Measurements from ENCODE around the gene PRDM7. TPM values are rescaled to one million over a fixed set of nuclear protein-coding genes. Genes with fewer than 3 reads are reported as not detected.
"Not testable (repeated sequence)": the region's sequence is repeated elsewhere in the genome, so short reads cannot be mapped to it uniquely, and the experiment has no call there.

The PRDM7 gene
- total and polyA plus RNA-seq, 4 donors, result 0.54 TPM; not detected in 3

DNA sequence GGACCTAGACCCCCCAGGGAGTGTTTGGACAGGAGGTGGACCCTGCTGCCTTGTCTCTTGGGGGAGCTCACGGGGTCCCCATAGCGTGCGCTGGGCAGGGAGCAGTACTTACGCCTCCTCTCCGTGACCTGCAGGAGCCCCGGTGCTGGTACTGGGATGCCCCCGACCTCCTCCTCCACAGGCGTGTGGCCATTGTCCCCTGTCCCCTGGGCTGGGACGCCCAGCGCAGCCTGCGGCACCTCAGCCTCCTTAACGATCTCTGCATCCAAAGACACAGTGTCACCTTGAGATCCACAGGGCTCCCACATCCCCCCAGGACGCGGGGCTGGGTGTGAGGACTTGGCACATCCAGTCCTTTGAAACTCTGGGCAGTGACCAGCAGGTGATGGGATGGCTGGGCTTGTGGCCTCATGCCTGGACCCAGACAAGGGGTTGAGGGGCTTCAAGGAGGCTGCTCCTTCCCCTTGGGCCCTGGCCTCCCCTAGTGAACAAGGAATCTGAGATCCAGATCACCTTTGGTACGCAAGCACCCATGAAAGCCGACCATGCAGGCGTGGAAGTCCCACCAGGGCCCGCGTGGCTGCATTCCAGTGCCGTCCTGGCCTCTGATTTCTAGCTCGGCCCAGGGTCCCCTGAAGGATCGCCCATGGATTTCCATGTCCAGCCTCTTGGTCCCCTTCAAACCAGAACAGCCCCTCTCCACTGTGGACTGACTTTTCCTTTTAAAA is 67.8 kb downstream of the PRDM7 start:
- Histone ChIP-seq H3K4me1 (ENCODE audit: control insufficient read depth, insufficient read depth, low read length) (no peaks in the 10 kb centered on the region), H3K27me3 (ENCODE audit: control insufficient read depth, insufficient read depth, low read length) (no peaks in the 10 kb centered on the region), H3K36me3 (ENCODE audit: control insufficient read depth, insufficient read depth, low read length) (peaks cover 65% of the 10 kb centered on the region), H3K4me3 (ENCODE audit: low read depth, low read length) (no peak overlapping the region), H3K27ac (ENCODE audit: low read depth, low read length) (no peak overlapping the region), H3K9me3 (ENCODE audit: control insufficient read depth, insufficient read depth, low read length) (no peaks in the 10 kb centered on the region)
- no peak for DNase-seq (ENCODE audit: low read depth in 4 of 6, low spot score in 6 of 6)
- WGBS (ENCODE audit: insufficient coverage), result 95% methylated on average over 21 of the region's 22 CpGs

DNA sequence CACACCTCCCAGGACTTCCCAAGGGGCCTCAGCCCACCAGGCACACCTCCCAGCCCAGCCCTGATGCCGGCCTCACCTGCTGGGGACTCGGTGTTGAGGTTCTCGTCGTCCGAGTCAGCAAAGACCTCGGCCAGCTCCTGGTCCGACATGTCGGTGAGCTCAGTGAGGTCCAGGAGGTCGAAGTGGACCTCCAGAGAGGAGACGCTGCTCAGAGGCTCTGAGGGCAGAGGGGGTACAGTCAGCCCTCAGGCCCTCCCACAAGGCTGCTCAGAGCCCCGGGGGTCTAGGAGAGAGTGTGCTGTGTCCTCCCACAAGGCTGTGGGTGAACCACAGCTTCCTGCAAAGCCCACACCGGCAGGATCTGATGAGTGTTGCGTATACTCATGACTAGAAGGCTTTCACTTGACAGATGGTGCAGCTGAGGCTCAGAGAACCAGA is 68.4 kb downstream of the PRDM7 start:
- WGBS (ENCODE audit: insufficient coverage), result 89% methylated on average over 13 of the region's 13 CpGs
- no peak for DNase-seq (ENCODE audit: low read depth in 4 of 6, low spot score in 6 of 6)
- Histone ChIP-seq H3K27me3 (ENCODE audit: control insufficient read depth, insufficient read depth, low read length) (no peaks in the 10 kb centered on the region), H3K9me3 (ENCODE audit: control insufficient read depth, insufficient read depth, low read length) (no peaks in the 10 kb centered on the region), H3K4me1 (ENCODE audit: control insufficient read depth, insufficient read depth, low read length) (no peaks in the 10 kb centered on the region), H3K27ac (ENCODE audit: low read depth, low read length) (no peak overlapping the region), H3K4me3 (ENCODE audit: low read depth, low read length) (no peak overlapping the region), H3K36me3 (ENCODE audit: control insufficient read depth, insufficient read depth, low read length) (peaks cover 66% of the 10 kb centered on the region)

DNA sequence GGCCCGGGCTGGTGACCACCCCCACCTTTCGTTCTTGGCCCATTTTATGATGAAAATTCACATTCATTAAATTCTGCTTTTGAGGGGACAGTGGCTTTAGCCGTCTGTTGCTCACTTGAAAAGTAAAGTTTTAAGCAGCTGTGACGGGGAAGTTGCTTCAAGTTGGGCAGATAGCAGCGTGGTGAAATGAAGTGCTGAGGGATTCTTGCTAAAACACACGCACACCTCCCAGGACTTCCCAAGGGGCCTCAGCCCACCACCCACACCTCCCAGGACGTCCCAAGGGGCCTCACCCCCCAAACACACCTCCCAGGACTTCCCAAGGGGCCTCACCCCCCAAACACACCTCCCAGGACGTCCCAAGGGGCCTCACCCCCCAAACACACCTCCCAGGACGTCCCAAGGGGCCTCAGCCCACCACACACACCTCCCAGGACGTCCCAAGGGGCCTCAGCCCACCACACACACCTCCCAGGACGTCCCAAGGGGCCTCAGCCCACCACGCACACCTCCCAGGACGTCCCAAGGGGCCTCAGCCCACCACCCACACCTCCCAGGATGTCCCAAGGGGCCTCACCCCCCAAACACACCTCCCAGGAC is 69.4 kb downstream of the PRDM7 start:
- DNase-seq (ENCODE audit: low read depth in 4 of 6, low spot score in 6 of 6); H3K9me3 ChIP-seq (ENCODE audit: control insufficient read depth, insufficient read depth, low read length); H3K4me3 ChIP-seq (ENCODE audit: low read depth, low read length); H3K27ac ChIP-seq (ENCODE audit: low read depth, low read length); H3K27me3 ChIP-seq (ENCODE audit: control insufficient read depth, insufficient read depth, low read length); H3K4me1 ChIP-seq (ENCODE audit: control insufficient read depth, insufficient read depth, low read length): not testable (repeated sequence)
- no CpG with 5 or more reads among the region's 13 CpGs for WGBS (ENCODE audit: insufficient coverage)
- peaks cover 65% of the 10 kb centered on the region for H3K36me3 ChIP-seq (ENCODE audit: control insufficient read depth, insufficient read depth, low read length)

DNA sequence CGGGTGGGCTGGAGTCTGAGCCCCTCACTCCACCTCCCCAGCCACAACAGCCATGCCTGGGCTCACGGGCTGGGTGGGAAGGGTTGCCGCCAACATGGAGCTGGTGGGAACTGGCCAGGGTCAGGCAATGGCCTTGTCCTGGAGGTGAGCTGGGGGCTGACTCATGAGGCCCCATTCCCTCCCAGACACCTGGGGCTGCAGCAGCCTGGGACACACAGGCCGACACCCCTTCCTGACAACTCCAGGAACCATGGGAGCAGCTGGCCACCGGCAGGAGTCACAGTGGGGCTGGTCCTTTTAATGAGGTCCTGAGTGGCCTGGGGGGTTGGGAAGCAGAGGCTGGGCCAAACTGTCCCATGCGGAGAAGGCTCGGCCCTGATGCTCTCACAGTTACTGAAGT is 70.1 kb downstream of the PRDM7 start:
- no peak overlapping the region for H3K4me3 ChIP-seq (ENCODE audit: low read depth, low read length)
- no peak for DNase-seq (ENCODE audit: low read depth in 4 of 6, low spot score in 6 of 6)
- no peaks in the 10 kb centered on the region for H3K9me3 ChIP-seq (ENCODE audit: control insufficient read depth, insufficient read depth, low read length)
- H3K27ac ChIP-seq (ENCODE audit: low read depth, low read length), result no peak overlapping the region
- H3K27me3 ChIP-seq (ENCODE audit: control insufficient read depth, insufficient read depth, low read length), result no peaks in the 10 kb centered on the region
- no peaks in the 10 kb centered on the region for H3K4me1 ChIP-seq (ENCODE audit: control insufficient read depth, insufficient read depth, low read length)
- peaks cover 69% of the 10 kb centered on the region for H3K36me3 ChIP-seq (ENCODE audit: control insufficient read depth, insufficient read depth, low read length)
- 92% methylated on average over 6 of the region's 7 CpGs for WGBS (ENCODE audit: insufficient coverage)

Other genes with a start within 250 kb of the PRDM7 start
- gene SPIRE2, start 248.9 kb downstream of the PRDM7 start, total RNA-seq, result 10 to 100 TPM; 12.3 to 14.1 TPM
- gene SPIRE2, start 248.9 kb downstream of the PRDM7 start, polyA plus RNA-seq (ENCODE audit: insufficient read length in 2 of 2), result 10 to 100 TPM; 40.3 to 51.3 TPM
- 100 to 1,000 TPM; 114 to 169 TPM for gene TCF25, start 203.7 kb downstream of the PRDM7 start, total RNA-seq
- 100 to 1,000 TPM; 181 to 240 TPM for gene TCF25, start 203.7 kb downstream of the PRDM7 start, polyA plus RNA-seq (ENCODE audit: insufficient read length in 2 of 2)
- gene MC1R, start 158.5 kb downstream of the PRDM7 start, total RNA-seq, result 1 to 10 TPM; 2.2 to 3.4 TPM
- gene MC1R, start 158.5 kb downstream of the PRDM7 start, polyA plus RNA-seq (ENCODE audit: insufficient read length in 2 of 2), result 10 to 100 TPM in 1 of 2 donors, 1 to 10 TPM in 1; 6.3 to 13.3 TPM
- 100 to 1,000 TPM; 309 to 607 TPM for gene TUBB3, start 154.0 kb downstream of the PRDM7 start, total RNA-seq
- 1,000 to 10,000 TPM; 1,077 to 1,105 TPM for gene TUBB3, start 154.0 kb downstream of the PRDM7 start, polyA plus RNA-seq (ENCODE audit: insufficient read length in 2 of 2)
- 10 to 100 TPM; 65.6 to 69.2 TPM for gene DEF8, start 128.6 kb downstream of the PRDM7 start, total RNA-seq
- 100 to 1,000 TPM; 104 to 125 TPM for gene DEF8, start 128.6 kb downstream of the PRDM7 start, polyA plus RNA-seq (ENCODE audit: insufficient read length in 2 of 2)
- 1 to 10 TPM; 6.0 to 9.6 TPM for gene DBNDD1, start 57.9 kb downstream of the PRDM7 start, total RNA-seq
- gene DBNDD1, start 57.9 kb downstream of the PRDM7 start, polyA plus RNA-seq (ENCODE audit: insufficient read length in 2 of 2), result 10 to 100 TPM; 49.9 to 59.5 TPM

Data from spinal cord (tissue), 10 donors.